Esophagus squamous epithelium (tissue), 4 donors: ENCODE measurements around the gene PPP1R14B.

Experiments used
- CTCF ChIP-seq, 6 experiments: fragments of 450-650 bp in 4 of 6; fragments of 200-600 bp in 2 of 6; sonication (generic) in 2 of 6; IDR thresholded peaks; one replicate each; pipeline ENCODE4 v1.5.1; 2016 to 2019; ENCODE audit warnings: antibody characterized with exemption in 6 of 6, mild to moderate bottlenecking in 4 of 6, moderate library complexity in 4 of 6
- POLR2A ChIP-seq, 4 donors: fragments of 450-650 bp; IDR thresholded peaks; one replicate each; pipeline ENCODE4 v1.6.1; 2017; ENCODE audit warnings: antibody characterized with exemption in 4 of 4, mild to moderate bottlenecking in 4 of 4, moderate library complexity in 3 of 4

GRCh38 chr11:64208086-64208795 is 38.5 kb downstream of the PPP1R14B start:
- TF ChIP-seq CTCF (IDR thresholded peaks at IDR 0.05) (no peak), POLR2A (IDR thresholded peaks at IDR 0.05) (no peak)
